Stimulated activated CD4-positive, alpha-beta T cell treated with anti-CD3 and anti-CD28 coated beads, TNF-alpha, amount 100 ng/mL, for 48 hours (primary cell): ENCODE data around the gene RNU6-7.

Experiments used
- DNase-seq, 3 donors: peaks; one replicate each; pipeline ENCODE4 v3.0.0-alpha.2; 2020; ENCODE audit warnings: low read depth in 3 of 3

The RNU6-7 gene

DNA sequence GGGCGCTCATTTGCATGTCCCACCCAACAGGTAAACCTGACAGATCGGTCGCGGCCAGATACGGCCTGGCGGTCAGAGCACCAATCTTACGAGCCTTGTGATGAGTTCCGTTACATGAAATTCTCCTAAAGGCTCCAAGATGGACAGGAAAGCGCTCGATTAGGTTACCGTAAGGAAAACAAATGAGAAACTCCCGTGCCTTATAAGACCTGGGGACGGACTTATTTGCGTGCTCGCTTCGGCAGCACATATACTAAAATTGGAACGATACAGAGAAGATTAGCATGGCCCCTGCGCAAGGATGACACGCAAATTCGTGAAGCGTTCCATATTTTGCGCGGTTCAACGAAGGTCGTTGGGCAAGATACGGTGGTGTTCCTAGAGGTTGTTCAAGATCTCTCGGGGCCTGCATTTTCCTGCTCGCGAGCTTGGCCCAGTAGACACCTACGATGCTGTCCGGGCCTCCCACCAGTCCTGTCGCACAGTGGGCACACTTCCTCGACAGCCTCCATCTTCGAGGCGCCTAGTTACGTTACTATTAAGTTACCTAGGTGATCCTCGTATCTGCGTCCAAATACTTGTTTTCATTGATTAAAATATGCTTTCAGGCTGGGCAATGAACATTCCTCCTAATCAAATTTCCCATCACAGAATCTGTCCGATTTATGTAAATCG is at the start of gene RNU6-7:
TSS of gene RNU6-7 (plus strand) at position 230 of the 675 bp plus-strand sequence.
- no peak for DNase-seq

DNA sequence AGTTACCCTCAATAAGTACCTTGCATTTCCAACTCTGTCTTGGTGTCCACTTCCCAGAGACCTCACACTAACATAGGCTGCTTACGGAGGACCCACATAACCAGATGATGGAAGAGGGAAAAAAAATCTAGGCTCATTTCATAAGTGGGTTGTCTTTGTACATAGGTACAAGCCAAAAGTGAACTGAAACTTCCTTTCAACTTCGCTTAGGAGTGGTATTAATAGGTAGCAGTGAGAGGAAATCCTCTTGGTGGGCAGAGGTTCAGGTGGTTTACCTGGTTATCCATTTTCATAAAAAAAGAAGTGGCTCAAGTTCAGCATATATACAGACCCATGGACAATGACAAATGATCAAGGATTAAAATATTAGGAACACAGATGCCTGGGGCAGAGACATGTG is 35.8 kb upstream of the RNU6-7 start:
- no peak for DNase-seq

DNA sequence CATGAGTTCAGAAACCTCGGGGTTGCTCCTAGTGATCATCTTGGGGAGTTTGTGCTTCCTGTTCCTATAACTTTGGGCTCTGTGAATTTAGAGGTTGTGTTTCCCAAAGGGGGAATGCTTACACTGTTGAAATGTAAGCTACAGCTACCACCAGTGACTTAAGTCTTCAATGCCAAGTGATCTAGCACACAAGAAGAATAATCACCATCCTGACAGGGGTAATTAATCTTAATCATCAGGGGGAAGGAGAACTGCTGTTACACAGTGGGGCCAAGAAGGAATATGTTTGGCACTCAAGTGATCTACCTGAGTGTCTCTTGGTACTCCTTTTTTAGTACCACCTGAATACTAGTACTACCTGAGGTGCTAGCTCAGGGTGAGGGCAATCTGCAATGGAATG is 34.9 kb upstream of the RNU6-7 start:
- no peak for DNase-seq

DNA sequence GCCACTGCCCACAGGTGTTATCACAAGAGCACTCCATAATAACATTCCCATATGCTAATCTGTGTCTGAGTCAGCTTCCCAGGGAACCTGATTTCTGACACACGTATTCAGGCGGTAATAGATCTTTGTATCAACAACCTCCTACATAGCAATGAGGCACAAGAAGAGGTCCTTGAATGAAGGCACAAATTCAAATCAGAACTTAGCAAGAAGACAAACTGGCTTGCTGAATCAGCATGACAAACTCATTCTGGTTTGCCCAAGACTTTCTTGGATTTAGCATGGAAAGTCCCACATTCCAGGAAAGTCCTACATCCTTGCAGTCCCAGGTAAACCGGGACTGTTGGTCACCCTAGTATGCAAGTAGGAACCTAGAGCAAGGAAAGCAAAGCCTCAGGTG is 33.9 kb upstream of the RNU6-7 start:
- DNase-seq: no peak

DNA sequence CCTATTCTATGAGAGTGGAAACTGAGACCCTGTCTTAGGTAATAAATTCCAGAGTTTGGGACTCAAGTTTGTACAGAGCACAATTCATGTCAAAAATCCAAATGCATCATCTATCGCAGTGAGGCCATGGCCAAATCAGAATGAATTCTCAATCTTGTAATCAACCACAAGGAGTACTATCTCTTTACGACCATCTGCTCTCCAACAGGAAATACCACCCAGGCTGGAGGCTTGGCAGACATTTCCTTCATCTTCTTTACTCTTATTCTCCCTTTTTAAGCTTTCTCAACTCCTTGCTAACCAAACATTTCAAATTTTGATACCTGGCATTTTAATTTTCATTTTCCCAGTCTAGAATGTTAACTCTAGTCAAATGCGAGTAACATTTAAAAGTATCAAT is 32.7 kb upstream of the RNU6-7 start:
- DNase-seq: no peak

DNA sequence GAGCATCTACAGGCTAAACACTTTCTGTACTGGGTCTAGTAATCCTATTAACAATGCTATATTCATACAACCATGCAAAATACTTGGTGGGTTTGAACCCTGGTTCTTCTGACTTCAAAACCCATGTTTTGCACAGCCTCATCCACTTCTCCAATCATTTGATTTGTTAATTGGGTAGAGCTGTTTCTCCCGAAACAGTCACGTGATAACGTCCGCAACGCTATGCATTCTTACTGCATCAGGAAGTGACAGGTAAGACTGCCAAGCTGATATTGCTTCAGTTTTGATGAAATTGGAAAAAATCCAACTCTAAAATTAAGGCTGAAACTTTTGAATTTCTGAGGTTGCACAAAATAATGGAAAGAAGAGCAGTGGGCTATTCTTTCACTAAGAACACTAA is 30.4 kb upstream of the RNU6-7 start:
- no peak for DNase-seq

DNA sequence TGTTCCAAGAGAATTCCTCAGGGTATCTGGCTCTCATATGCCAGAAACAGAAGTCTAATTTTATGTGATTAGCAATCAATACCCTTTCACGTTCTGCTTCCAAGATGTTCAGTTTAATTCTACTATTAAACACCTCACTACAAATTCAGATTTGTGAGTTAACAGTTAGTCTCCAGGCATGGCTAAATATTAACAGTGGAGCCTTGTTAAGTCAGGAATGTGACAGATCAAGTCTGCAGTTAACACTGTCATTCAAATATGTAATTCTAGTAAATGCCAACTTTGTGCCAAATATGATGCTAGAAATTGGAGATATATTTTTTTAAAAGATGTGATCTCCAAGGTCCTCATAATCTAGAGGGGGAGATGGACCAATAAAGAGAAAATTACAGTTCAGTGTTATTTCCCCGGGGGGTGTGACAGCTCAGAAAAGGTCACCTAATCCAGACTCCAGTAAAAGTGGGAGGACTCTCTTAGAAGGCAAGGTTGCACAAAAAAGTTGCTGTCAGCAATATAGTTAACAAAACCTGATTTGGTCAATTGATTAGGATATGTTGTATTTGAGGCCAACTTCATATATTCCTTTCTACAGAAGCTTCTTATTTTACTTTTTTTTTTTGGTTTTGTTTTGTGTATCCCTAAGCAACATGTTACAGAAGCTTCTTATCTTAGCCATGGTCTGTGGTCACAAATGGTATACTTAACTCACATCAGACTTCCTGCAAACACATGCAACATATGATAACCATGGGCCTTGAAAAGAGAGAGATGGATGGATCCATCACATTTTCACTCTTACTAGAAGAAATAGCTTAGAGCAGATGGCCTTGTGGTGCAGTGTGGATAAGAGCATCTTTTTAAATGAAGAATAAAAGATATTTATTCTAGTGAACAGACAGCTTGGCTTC is 18.4 kb upstream of the RNU6-7 start:
- no peak for DNase-seq

DNA sequence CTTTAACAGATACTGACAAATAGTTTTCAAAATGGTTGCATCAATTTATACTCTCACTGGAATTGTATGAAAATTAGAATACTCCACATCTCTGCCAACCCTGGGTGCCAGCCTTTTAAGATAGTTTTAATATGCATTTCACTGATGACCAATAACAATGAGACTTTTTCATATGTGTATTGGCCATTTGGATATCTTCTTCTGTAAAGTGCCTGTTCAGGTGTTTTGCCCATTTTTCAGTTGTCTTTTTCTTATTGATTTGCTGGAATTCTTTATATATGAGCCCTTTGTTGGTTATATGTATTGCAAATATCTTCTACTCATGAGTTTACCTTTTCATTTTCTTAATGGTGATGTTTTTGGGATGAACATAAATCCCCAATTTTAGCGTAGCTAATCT is 16.7 kb upstream of the RNU6-7 start:
- DNase-seq: no peak

DNA sequence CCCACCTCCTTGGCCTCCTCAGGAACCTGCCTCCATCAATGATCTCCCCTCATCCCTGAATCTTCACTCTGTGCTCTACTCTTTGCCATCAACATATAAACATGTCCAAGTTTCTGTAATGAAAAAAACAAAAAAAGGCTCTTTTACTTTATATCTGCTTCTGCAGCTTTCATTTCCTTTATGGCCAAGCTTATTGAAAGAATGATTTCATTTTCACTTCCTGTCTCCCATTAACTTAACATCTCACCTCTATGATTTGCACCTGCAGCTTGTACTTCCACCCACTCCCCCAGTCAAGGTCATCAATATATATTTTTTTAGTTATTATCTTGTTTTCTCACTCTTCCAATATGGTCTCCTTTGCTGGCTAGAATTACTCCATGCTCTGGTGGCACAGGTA is 15.6 kb upstream of the RNU6-7 start:
- no peak for DNase-seq

DNA sequence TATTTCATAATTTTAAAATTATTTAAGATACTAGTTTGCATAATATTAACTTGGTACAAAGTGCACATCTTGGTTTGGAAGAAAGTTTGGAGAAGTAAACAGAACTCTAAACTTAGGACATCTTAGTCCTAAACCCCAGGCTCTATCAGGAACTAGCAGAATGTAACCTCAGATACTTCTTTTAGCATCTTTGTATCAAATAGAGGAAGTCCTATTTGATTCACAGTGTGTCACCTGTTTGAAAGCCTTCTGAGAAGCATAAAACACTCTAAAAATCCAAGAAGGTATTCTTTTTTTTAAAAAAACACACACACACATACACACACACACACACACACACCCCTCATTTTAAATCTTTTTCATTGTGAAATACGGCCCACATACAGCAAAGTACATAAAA is 12.0 kb upstream of the RNU6-7 start:
- DNase-seq: no peak

DNA sequence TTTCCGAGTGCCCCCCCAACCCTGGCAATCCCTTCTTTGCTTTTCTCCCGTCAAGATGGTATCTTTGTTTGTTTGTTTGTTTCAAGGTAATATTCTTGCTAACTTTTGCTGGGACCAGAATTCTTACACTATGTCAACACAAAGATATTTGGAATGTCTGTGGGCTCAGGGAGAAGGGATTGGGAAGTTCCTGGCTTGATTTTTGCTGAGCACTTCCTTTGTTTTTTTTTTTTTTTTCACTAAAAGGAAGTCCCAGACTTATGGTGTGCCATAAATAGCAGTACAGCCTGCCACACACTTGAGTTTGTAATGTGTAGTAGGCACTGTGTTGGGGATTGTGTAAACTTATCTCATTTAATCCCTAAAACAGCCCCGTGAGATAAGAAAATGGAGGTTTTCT is 11.2 kb upstream of the RNU6-7 start:
- no peak for DNase-seq

DNA sequence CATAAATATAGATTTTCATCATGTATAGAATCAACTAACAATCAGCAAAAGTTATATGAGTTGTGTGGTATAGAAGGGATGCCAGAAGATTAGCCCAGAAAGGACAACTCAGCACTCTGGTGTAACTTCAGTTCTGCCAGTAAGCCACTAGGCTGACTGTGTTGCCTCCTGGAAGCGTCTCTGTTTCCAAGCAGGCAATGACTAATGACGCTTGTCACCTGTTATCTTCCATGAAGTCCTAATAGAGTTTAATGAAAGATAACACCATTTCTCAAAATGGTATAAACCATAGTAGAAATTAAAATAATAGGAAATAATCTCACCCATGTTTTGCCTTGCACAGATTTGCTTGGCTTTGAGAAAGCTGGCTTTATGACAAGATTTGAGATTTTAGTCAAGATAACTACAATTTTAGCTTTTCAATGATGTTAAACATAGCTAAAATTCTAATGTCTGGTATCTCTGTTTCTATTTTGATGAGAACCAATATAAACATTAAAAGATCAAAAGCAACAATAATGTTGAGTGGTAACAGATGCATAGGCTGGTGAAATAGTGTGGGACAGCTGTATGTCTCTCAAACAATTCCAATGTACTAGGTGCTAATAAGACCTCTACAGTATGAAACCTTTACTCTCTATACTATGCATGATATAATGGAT is 9.0 kb upstream of the RNU6-7 start:
- no peak for DNase-seq

DNA sequence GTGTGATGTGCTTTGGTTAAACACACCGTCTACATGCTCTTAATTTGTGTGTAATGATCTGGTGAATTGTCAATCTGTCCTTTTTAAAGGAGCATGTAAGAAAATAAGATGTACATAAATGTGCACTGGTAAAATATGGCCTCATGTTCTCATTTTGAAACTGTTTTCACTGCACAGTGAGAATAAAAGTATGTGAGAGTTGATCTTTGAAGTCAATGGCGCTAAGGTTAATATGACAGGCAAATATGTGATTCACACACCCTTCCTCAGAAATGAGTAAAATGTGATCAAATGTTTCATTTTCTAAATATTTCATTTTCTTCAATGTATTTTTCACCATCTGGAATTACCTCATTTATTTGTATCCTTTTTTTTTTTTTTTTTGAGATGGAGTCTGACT is 8.3 kb upstream of the RNU6-7 start:
- DNase-seq: no peak

DNA sequence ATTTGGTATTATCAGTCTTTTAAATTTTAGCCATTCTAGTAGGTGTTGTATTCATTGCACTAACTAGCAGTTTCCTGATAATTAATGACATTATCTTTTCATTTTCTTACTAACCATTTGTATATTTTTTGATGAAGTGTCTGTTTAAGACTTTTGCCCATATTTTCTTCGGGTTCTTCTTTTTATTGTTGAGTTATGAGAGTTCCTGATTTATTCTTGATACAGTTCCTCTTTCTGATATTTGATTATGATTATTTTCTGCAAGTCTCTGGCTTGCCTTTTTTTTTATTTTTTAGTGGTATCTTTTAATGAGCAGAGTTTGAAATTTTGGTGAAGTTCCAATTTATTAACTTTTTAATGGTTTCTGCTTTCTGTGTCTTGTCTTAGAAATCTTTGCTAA is 6.2 kb upstream of the RNU6-7 start:
- no peak for DNase-seq

DNA sequence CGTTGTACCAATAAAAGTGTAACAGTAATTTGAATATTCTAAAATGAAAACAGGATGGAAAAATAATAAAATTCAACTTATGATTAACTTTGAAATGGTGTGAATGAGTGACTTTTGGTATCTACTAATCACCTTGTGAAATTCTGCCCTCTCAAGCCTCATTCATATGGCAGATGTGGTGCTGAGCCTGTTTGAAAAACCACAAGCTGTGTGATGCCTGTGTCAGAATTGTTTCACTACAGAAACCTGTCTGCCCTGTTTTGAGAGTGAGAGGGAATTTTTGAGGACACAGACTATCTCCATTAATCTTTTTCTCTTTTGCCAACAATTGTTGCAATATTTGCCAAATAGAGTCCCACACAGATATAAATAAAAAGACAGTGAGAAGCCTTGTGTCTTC is 3.9 kb upstream of the RNU6-7 start:
- no peak for DNase-seq

DNA sequence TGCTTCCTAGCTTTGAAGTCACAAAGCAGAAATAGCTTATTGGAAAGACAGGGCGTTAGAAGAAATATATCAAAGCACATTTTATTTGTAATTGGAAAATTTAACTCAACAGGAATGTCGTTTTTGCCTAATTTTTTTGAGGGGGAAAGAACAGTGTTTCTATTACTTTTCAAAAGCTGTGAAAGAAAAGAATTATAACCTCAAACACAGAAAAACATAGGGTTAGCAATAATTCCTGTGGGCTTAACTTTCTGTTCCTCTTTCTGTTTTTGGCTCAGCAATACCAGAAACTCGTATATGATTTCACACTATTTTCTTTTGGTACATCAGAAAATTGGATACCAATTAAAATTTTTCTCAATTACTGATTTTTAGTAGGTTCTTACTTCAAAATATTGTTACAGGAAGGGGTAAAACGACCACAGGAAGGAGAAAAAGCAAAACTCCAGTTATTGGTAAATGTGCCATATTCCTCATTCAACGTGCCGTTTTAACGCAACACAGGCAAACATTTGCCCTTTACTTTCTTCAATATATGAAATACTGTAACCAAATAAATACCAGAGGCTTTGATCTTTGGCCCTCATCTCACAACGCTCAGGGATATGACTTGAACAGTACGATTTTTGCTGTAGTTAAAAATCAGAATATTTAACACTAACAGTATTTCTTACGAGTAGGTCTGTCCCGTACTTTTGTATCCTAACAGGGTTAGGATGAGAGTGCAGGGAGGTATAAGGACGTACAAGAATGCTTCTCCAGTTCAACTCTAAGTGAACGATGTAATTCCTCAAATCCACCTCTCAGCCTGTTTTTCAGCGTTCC is 1.3 kb upstream of the RNU6-7 start:
- no peak for DNase-seq

DNA sequence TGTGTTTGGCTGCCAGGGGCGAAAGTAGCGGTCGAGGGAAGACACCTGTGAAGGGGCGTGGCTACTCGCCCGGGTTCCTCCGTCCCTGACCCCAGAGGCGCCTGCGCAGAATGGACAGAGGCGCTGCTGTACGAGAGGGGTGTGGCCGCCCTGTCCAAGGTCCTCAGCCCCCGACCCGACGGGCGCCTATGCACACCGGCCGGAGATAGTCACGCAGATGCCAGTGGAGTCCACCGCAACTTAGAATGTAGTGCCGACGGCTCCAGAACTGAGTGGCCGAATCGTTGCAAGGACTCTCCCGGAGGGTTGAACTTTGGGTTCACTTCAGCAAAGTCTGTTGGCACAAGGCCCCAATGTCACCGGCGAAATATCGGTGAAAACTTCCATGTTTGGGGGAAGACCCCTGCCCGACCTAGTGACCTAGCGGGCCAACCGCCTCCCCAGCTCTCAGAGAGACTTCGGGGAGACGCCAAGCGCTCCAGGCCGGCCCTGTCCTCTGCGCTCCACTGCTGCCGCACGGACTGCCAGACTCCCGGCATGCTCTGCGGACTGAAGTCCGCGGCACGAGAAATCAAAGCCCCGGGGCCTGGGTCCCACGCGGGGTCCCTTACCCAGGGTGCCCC is 541 bp upstream of the RNU6-7 start:
- DNase-seq: peak; percentile 55 to 73 (median 66)

DNA sequence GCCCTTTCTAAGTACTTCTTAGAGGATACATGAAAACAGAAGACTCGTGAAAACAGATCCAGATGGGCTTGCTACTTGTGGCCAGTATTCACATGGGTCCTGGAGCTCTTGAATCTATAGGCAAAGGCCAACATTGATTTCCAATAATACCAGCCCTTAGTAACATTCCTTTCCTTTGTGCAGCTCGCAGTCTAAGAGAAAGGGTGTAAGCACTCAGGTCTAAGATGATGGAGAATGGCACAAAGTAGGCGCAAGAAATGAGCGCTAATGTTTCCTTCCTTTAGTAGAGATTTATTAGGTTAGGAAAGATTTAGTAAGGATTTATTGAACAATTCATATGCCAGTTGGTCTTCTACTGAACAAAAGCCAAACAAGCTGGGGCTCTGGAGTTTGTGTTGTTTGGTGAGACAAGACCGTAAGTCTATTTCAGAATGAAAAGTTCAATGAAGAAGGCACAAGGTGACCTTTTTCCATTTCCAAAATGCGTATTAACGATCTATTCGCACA is 699 bp downstream of the RNU6-7 start:
- no peak for DNase-seq

DNA sequence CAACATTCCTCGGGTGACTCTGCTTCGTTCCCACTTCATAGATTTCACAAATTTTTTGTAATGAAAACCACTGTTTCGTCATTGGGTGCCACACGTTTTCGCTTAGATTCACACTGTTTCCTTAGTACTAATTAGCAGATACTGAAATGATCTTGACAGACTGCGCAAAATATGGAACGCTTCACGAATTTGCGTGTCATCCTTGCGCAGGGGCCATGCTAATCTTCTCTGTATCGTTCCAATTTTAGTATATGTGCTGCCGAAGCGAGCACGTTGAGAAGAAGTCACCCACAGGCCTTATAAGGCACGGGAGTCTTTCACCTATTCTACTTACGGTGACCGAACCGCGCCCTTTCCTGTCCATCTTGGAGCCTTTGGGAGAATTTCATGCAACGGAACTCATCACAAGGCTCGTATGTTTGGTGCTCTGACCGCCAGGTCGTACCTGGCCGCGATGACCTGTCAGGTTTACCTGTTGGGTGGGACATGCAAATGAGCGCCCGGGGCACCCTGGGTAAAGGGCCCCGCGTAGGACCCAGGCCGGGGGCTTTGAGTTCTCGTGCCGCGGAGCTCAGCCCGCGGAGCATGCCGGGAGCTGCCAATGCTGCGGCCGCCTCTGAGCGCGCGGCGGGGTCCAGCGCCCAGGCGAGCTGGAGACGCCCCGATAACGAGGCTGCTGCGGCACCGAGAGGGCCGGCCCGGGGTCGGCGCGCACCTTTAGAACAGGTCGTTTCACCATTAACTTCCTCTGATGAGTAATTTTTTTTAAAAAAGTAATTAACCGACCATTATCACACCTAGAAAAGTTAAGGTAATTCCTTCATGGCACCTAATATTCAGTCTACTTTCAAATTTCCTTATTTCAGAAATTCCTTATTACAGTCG is 1.4 kb downstream of the RNU6-7 start, which contains the start of gene RNU6-8:
TSS of gene RNU6-8 (minus strand) at position 272 of the 885 bp plus-strand sequence.
- DNase-seq: peak; percentile 68 to 80 (median 68)

DNA sequence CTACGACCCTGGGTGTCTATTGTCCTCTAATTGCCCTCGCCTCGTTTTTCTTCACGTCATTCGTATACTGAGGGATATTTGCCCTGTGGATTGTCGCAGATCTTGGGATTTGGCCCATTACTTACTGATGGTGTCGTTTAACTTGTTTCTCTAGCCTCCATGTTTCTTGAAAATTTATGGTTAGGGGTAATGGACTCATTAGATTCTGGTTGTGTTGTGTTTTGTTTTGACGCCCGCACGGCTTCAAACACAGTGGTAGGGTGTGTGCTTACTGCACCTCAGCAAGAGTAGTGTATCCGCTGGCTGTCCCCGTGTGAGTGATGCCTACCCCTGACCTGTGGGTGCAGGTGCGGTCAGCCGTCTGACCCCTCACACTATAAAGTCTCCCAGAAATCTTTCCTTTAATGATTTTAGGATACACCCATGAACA is 2.1 kb downstream of the RNU6-7 start:
- no peak for DNase-seq
